H1 (cell line): Measurements from ENCODE around the gene PRSS38. TPM values are rescaled to one million over a fixed set of nuclear protein-coding genes. Genes with fewer than 3 reads are reported as not detected.

Experiments
- CTCF ChIA-PET: fragments of 300-600 bp; sonication (Branson Sonifier 250); formaldehyde crosslinking; loops from one replicate; lab custom pipeline; 2021; ENCODE audit not compliant: partially characterized antibody; lab: Charles Lee
- POLR2A ChIA-PET: fragments of 300-600 bp; sonication (Branson Sonifier 250); formaldehyde crosslinking; loops from one replicate; lab custom pipeline; 2021; ENCODE audit warnings: inconsistent platforms; ENCODE audit not compliant: partially characterized antibody; lab: Charles Lee
- DNase-seq, 2 experiments: peaks; one replicate each; pipeline versions ENCODE4 v3.0.0 to v3.0.0-alpha.2; 2010 to 2022; ENCODE audit warnings: low spot score in 2 of 2, low read depth in 1 of 2, mixed read lengths in 1 of 2
- FAIRE-seq: peaks from 2 replicates; lab custom pipeline; 2011; peaks lifted over from hg19 to GRCh38; lab: Jason Lieb, UNC
- H2AFZ ChIP-seq: 2 replicates; pipeline ENCODE4 v1.8.1; 2012; ENCODE audit warnings: low read length, inconsistent platforms
- H2AK5ac ChIP-seq: 2 replicates; pipeline ENCODE4 v1.6.1; 2013; ENCODE audit warnings: low read depth, low read length
- H2BK120ac ChIP-seq: replicated peaks from 2 replicates; pipeline ENCODE3; 2013; ENCODE audit warnings: low read depth, low read length, inconsistent platforms
- H2BK12ac ChIP-seq: 2 replicates; pipeline ENCODE4 v1.6.1; 2013; ENCODE audit warnings: low read depth, low read length
- H2BK15ac ChIP-seq: 2 replicates; pipeline ENCODE4 v1.6.1; 2013; ENCODE audit warnings: low read length
- H2BK20ac ChIP-seq: 2 replicates; pipeline ENCODE4 v1.6.1; 2013; ENCODE audit warnings: low read length
- H2BK5ac ChIP-seq: 2 replicates; pipeline ENCODE4 v1.6.1; 2013; ENCODE audit warnings: low read depth, low read length
- H3K14ac ChIP-seq: 2 replicates; pipeline ENCODE4 v1.6.1; 2013; ENCODE audit warnings: inconsistent platforms; ENCODE audit not compliant: insufficient read length
- H3K18ac ChIP-seq: 2 replicates; pipeline ENCODE4 v1.6.1; 2013; ENCODE audit warnings: low read length; ENCODE audit errors: extremely low read depth
- H3K23ac ChIP-seq: 2 replicates; pipeline ENCODE4 v1.6.1; 2013; ENCODE audit warnings: inconsistent platforms; ENCODE audit not compliant: insufficient read length
- H3K23me2 ChIP-seq: 2 replicates; pipeline ENCODE4 v1.6.1; 2013; ENCODE audit warnings: low read depth, low read length
- H3K27ac ChIP-seq: 2 replicates; pipeline ENCODE4 v1.6.1; 2011; ENCODE audit warnings: low read depth, low read length, inconsistent platforms
- H3K27me3 ChIP-seq, 4 experiments: replicated peaks in 1 of 4; 1 replicate in 1 of 4; 2 replicates in 3 of 4; pipeline versions ENCODE4 v1.6.1 to v1.8.1; 2011 to 2013; ENCODE audit warnings: low read length in 3 of 4, mild to moderate bottlenecking in 3 of 4, inconsistent platforms in 2 of 4, mixed read lengths in 2 of 4, moderate library complexity in 1 of 4; ENCODE audit not compliant: control insufficient read depth in 3 of 4, insufficient read depth in 3 of 4; ENCODE audit errors: extremely low read depth in 1 of 4
- H3K36me3 ChIP-seq, 4 experiments: 2 replicates each; pipeline versions ENCODE4 v1.6.1 to v1.8.1; 2011 to 2013; ENCODE audit warnings: mild to moderate bottlenecking in 4 of 4, low read length in 3 of 4, moderate library complexity in 2 of 4, control low read depth in 1 of 4, inconsistent platforms in 1 of 4; ENCODE audit not compliant: insufficient read depth in 4 of 4, control insufficient read depth in 2 of 4
- H3K4ac ChIP-seq: replicated peaks from 2 replicates; pipeline ENCODE3; 2013; ENCODE audit warnings: low read length, low read depth, mixed read lengths, inconsistent platforms; ENCODE audit not compliant: insufficient read length
- H3K4me1 ChIP-seq, 4 experiments: replicated peaks in 1 of 4; 1 replicate in 1 of 4; 2 replicates in 3 of 4; pipeline versions ENCODE4 v1.6.1 to v1.8.1; 2011 to 2013; ENCODE audit warnings: low read length in 3 of 4, inconsistent platforms in 2 of 4, mixed read lengths in 1 of 4; ENCODE audit not compliant: insufficient read depth in 4 of 4, control insufficient read depth in 3 of 4
- H3K4me2 ChIP-seq, 2 experiments: 2 replicates each; pipeline versions ENCODE4 v1.6.1 to v1.8.1; 2011 to 2013; ENCODE audit warnings: low read depth in 2 of 2, low read length in 2 of 2, control low read depth in 1 of 2, inconsistent platforms in 1 of 2, mild to moderate bottlenecking in 1 of 2; ENCODE audit not compliant: insufficient read depth in 1 of 2
- H3K4me3 ChIP-seq, 4 experiments: fragments of 200-600, 300-600 bp in 1 of 4; sonication (generic), shearing (Covaris generic), sonication (Bioruptor Twin) in 1 of 4; 2 replicates each; pipeline versions ENCODE4 v1.5.1 to v1.8.1; 2011 to 2016; ENCODE audit warnings: low read length in 4 of 4, low read depth in 3 of 4, control low read depth in 2 of 4, inconsistent platforms in 2 of 4, mild to moderate bottlenecking in 2 of 4, mixed read lengths in 1 of 4, moderate library complexity in 1 of 4; ENCODE audit not compliant: insufficient read depth in 2 of 4; ENCODE audit errors: extremely low read depth in 1 of 4
- H3K56ac ChIP-seq: replicated peaks from 2 replicates; pipeline ENCODE3; 2013; ENCODE audit warnings: low read depth, mild to moderate bottlenecking, mixed read lengths, low read length, inconsistent platforms; ENCODE audit not compliant: insufficient read length
- H3K79me1 ChIP-seq: 2 replicates; pipeline ENCODE4 v1.6.1; 2013; ENCODE audit warnings: low read depth, low read length, control low read depth
- H3K79me2 ChIP-seq, 2 experiments: 2 replicates each; pipeline versions ENCODE4 v1.6.1 to v1.8.1; 2012 to 2013; ENCODE audit warnings: low read length in 2 of 2, mild to moderate bottlenecking in 2 of 2, inconsistent platforms in 1 of 2; ENCODE audit not compliant: insufficient read depth in 2 of 2, control insufficient read depth in 1 of 2
- H3K9ac ChIP-seq, 4 experiments: replicated peaks in 1 of 4; 1 replicate in 1 of 4; 2 replicates in 3 of 4; pipeline versions ENCODE4 v1.6.1 to v1.8.1; 2011 to 2013; ENCODE audit warnings: low read depth in 3 of 4, low read length in 3 of 4, control low read depth in 2 of 4, mild to moderate bottlenecking in 2 of 4, moderate library complexity in 2 of 4, inconsistent platforms in 1 of 4; ENCODE audit errors: extremely low read depth in 1 of 4
- H3K9me3 ChIP-seq, 2 experiments: 2 replicates each; pipeline versions ENCODE4 v1.6.1 to v1.8.1; 2012 to 2013; ENCODE audit warnings: mild to moderate bottlenecking in 2 of 2, moderate library complexity in 2 of 2, control low read depth in 1 of 2, inconsistent platforms in 1 of 2, low read depth in 1 of 2, low read length in 1 of 2, mixed read lengths in 1 of 2; ENCODE audit not compliant: insufficient read depth in 2 of 2
- H4K20me1 ChIP-seq, 2 experiments: replicated peaks in 1 of 2; 2 replicates each; pipeline versions ENCODE3 to v1.8.1; 2011 to 2013; ENCODE audit warnings: inconsistent platforms in 2 of 2, low read length in 2 of 2, mild to moderate bottlenecking in 1 of 2; ENCODE audit not compliant: insufficient read depth in 2 of 2, control insufficient read depth in 1 of 2
- H4K5ac ChIP-seq: 2 replicates; pipeline ENCODE4 v1.6.1; 2013; ENCODE audit warnings: low read length, low read depth, mixed read lengths, inconsistent platforms; ENCODE audit not compliant: insufficient read length
- H4K8ac ChIP-seq: 2 replicates; pipeline ENCODE4 v1.8.0; 2013; ENCODE audit warnings: mild to moderate bottlenecking, moderate library complexity, low read length, inconsistent platforms; ENCODE audit not compliant: insufficient read depth; ENCODE audit errors: extremely low read depth
- H4K91ac ChIP-seq: replicated peaks from 2 replicates; pipeline ENCODE3; 2013; ENCODE audit warnings: low read length, mixed read lengths, inconsistent platforms; ENCODE audit not compliant: insufficient read length
- BCL11A ChIP-seq, 2 experiments: IDR thresholded peaks; one replicate each; pipeline ENCODE4 v1.6.1; 2011; ENCODE audit warnings: low read depth in 2 of 2, low read length in 2 of 2, mild to moderate bottlenecking in 2 of 2
- BRCA1 ChIP-seq: IDR thresholded peaks from 2 replicates; pipeline ENCODE4 v1.6.1; 2012; ENCODE audit warnings: low read depth, low read length, improper control_type of control experiment
- CBX8 ChIP-seq: fragments of 300-800, 300-1000 bp; sonication (generic); IDR thresholded peaks from 2 replicates; pipeline ENCODE4 v1.7.1; 2016; ENCODE audit warnings: low read depth, low read length, borderline replicate concordance
- EZH2 ChIP-seq: fragments of 200-600 bp; sonication (generic); IDR thresholded peaks from 2 replicates; pipeline ENCODE4 v1.7.1; 2012; ENCODE audit warnings: low read depth, mild to moderate bottlenecking, moderate library complexity, low read length, inconsistent platforms; ENCODE audit not compliant: severe bottlenecking
- GTF2F1 ChIP-seq: IDR thresholded peaks from 2 replicates; pipeline ENCODE4 v1.6.1; 2012; ENCODE audit warnings: low read depth, low read length, improper control_type of control experiment, borderline replicate concordance
- JUN ChIP-seq: IDR thresholded peaks from 2 replicates; pipeline ENCODE4 v1.6.1; 2011; ENCODE audit warnings: low read depth, mild to moderate bottlenecking, improper control_type of control experiment, low read length
- KDM4A ChIP-seq: IDR thresholded peaks from one replicate; pipeline ENCODE4 v1.7.1; 2012; ENCODE audit warnings: low read depth, mild to moderate bottlenecking, moderate library complexity, low read length, inconsistent platforms; ENCODE audit not compliant: severe bottlenecking
- NRF1 ChIP-seq: IDR thresholded peaks from 2 replicates; pipeline ENCODE4 v1.6.1; 2011; ENCODE audit warnings: mild to moderate bottlenecking, low read depth, low read length, improper control_type of control experiment
- PHF8 ChIP-seq: fragments of 200-600 bp; sonication (generic); conservative IDR thresholded peaks from 2 replicates; pipeline ENCODE4 v1.7.1; 2012; ENCODE audit warnings: low read depth, mild to moderate bottlenecking, inconsistent platforms, low read length, moderate library complexity
- POU5F1 ChIP-seq: IDR thresholded peaks from 2 replicates; pipeline ENCODE4 v1.6.1; 2011; ENCODE audit warnings: low read depth, mild to moderate bottlenecking, low read length, moderate library complexity
- RBBP5 ChIP-seq: IDR thresholded peaks from 2 replicates; pipeline ENCODE4 v1.7.1; 2012; ENCODE audit warnings: low read depth, mild to moderate bottlenecking, inconsistent platforms, low read length, moderate library complexity, borderline replicate concordance
- SRF ChIP-seq: IDR thresholded peaks from 2 replicates; pipeline ENCODE4 v1.6.1; 2011; ENCODE audit warnings: mild to moderate bottlenecking, low read depth, low read length, moderate library complexity
- TBP ChIP-seq: IDR thresholded peaks from 2 replicates; pipeline ENCODE4 v1.6.1; 2011; ENCODE audit warnings: low read depth, low read length, improper control_type of control experiment
- WGBS, 2 experiments: shearing (Covaris generic) in 1 of 2; methylation state at CpG; one replicate each; pipeline versions ENCODE4 v1.1.6 to v1.1.7; 2013 to 2015; ENCODE audit warnings: low lambda C conversion rate in 2 of 2, mixed read lengths in 2 of 2, inconsistent platforms in 1 of 2, low coverage in 1 of 2, missing lambda C conversion rate in 1 of 2; ENCODE audit not compliant: insufficient replicate concordance in 2 of 2, insufficient coverage in 1 of 2, insufficient read length in 1 of 2; ENCODE audit errors: extremely low coverage in 1 of 2, missing lambda C conversion rate in 1 of 2; 5-methylcytosine and 5-hydroxymethylcytosine counted together
- polyA plus RNA-seq, 7 experiments: library from polyadenylated mRNA; depleted of rRNA in 3 of 7; stranded (reverse) in 5 of 7; unstranded in 2 of 7; fragments of >200 nt in 5 of 7; fragments of 200-250 nt in 2 of 7; gene quantifications; 1 replicate in 5 of 7; 2 replicates in 1 of 7; 4 replicates in 1 of 7; pipeline versions ENCODE4 v1.2.1 to v1.2.3, GENCODE V29; 2011 to 2013; ENCODE audit warnings: missing spikeins in 2 of 7, mixed read lengths in 2 of 7
- total RNA-seq: library from RNA; stranded (reverse); fragmentation: NEBNext Ultra II Directional; extraction: Animal tissue kit (Norgen Biotek cat#: 25700); gene quantifications from 2 replicates; pipeline ENCODE4 v1.2.1, GENCODE V29; 2021

Gene PRSS38
- total and polyA plus RNA-seq, 2 of the 8 experiments (the other 6 are each of a cell fraction or from before 2014, with no cell fraction given): not detected

DNA sequence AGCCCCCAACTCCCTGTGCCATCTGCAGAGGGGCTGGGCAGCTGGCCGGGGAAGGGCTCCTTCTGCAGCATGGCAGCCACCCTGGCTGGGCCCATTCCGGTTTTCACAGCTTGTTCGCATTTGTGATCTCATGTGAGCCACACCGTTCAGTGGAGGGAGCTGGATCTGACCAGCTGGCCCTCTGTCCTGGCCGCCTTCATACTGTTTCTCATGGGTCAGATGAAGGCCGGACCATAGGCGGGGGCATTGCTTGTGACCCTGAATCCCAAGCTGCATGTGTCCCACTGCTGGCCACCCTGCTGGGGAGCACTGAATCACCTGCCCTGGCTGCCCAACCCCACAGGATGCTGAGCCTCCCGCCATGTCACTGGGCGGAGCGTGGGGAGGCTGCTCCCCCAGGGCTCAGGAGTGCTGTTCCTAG, 36.4 kb upstream of the PRSS38 start:
- Histone ChIP-seq H2BK20ac (no peak overlapping the region), H3K4me1 (no peaks in the 10 kb centered on the region), H4K20me1 (peaks cover 0 to 15% of the 10 kb centered on the region in 2 experiments), H3K36me3 (peaks cover 0 to 10% (median 0%) of the 10 kb centered on the region in 4 experiments; a peak in 1 of 8 replicates), H2BK15ac (no peak overlapping the region), H3K4ac (no peak overlapping the region), H2AK5ac (no peak overlapping the region), H3K9ac (no peak overlapping the region), H3K56ac (no peak overlapping the region), H2BK120ac (no peak overlapping the region), H3K4me3 (no peak overlapping the region), H3K79me2 (no peaks in the 10 kb centered on the region), H3K27me3 (no peaks in the 10 kb centered on the region), H3K27ac (no peak overlapping the region), H2AFZ (no peak overlapping the region), H3K18ac (no peak overlapping the region), H2BK5ac (no peak overlapping the region; the same call in 1 of the 2 replicates), H3K23me2 (no peaks in the 10 kb centered on the region), H3K79me1 (peaks cover 4% of the 10 kb centered on the region), H2BK12ac (no peak overlapping the region), H4K5ac (no peak overlapping the region), H3K9me3 (no peaks in the 10 kb centered on the region), H3K14ac (no peak overlapping the region), H3K4me2 (no peak overlapping the region), H3K23ac (no peak overlapping the region), H4K91ac (no peak overlapping the region), H4K8ac (no peak overlapping the region)
- FAIRE-seq (no peak), DNase-seq (no peak)
- 89% methylated on average over 10 of the region's 10 CpGs; no CpG with 5 or more reads in 1 of the 2 experiments for WGBS, 2 experiments
- POLR2A ChIA-PET: interaction anchor here (1.1 kb wide), 1 partner anchor 8 kb away, joined by 4 read pairs; no protein-coding TSS in a partner anchor
- CTCF ChIA-PET: interaction anchor here (0.7 to 2.9 kb wide), 5 partner anchors 13 to 174 kb away, joined by 3 to 16 read pairs (median 3); no protein-coding TSS in a partner anchor
- no peak for TF ChIP-seq GTF2F1
- no peak for TF ChIP-seq KDM4A
- TF ChIP-seq POU5F1: no peak
- TF ChIP-seq JUN: no peak
- TF ChIP-seq EZH2: no peak
- no peak for TF ChIP-seq BRCA1
- no peak for TF ChIP-seq NRF1
- TF ChIP-seq SRF: no peak
- TF ChIP-seq RBBP5: no peak
- no peak for TF ChIP-seq PHF8
- TF ChIP-seq TBP: no peak
- TF ChIP-seq BCL11A (IDR thresholded peaks at IDR 0.05; ENCODE audit: low read depth in 2 of 2, low read length in 2 of 2): no peak
- no peak for TF ChIP-seq CBX8
